Measurements from ENCODE around the gene CERKL.

DNA sequence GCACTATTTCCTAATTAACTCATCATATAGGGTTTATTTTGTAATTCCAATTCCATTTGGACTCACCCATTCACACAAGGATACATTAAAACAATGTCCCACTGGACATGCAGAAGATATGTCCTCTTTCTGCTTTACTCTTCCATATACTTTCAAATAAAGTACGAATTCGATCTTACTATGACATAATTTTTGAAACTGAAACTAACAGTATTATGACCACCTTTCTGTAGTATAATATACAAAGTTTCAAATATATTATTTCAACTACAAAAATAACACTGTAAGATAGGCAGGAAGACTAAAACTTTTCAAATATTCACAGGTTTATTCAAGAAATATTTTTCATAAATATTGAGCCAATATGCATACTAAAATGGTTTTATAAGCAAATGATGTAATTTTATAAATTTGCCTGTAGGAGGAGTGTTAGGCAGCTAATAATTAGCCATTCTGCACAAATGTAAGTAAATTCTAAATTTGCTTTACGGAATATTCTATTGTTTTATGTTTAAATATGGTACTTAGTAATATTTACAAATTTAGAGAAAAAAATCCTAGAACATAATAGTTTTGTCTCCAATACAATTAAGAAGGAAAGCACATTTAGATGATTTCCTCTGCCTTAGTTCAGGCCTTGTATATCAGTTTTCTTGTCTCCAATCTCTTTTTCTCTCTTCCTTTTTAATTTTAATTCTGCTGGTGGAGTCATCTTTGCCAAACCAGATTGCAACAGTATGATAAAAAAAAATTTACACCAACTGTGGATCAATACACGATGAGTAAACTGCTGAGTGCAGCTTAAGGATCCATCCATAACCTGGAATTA is 85.9 kb downstream of the CERKL start:
- TF ChIP-seq POLR2A (IDR thresholded peaks at IDR 0.05): no peak
- peak in 1 of 4 experiments; percentile 12 for TF ChIP-seq CTCF (IDR thresholded peaks at IDR 0.05)
